HG03571 (cell line): ENCODE measurements around the gene STING1.
A peak's percentile ranks its signal among the peaks of the same experiment; 100 is the strongest.

ENCODE experiments used
- ATAC-seq: cut with Tn5 transposase; IDR thresholded peaks from one replicate; pipeline ENCODE4 v1.9.1; 2021; ENCODE audit not compliant: unreplicated experiment

The STING1 gene

DNA sequence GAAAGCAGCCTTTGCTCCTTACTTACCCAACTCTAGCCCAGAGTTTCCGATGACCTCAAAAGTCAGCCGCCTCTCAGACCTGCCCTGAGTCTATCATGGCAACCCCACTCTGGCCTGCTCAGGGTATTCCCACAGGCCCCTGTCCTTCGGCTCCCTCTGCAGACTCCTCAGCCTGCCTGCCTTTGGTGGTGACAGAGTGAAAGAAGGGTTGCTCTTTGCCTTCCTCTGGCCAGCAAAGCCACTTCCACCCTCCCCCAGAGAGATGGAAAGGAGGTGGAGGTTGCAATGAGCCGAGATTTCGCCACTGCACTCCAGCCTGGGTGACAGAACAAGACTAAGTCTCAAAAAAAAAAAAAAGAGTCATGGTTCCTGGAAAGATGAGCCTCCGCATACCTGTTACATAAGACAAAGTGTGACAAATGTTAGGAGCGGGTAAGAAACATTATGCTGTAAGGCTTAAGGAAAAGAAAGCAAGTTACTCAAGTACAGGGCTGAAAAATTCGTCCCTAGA, 14.1 kb downstream of the STING1 start:
- ATAC-seq: no peak

DNA sequence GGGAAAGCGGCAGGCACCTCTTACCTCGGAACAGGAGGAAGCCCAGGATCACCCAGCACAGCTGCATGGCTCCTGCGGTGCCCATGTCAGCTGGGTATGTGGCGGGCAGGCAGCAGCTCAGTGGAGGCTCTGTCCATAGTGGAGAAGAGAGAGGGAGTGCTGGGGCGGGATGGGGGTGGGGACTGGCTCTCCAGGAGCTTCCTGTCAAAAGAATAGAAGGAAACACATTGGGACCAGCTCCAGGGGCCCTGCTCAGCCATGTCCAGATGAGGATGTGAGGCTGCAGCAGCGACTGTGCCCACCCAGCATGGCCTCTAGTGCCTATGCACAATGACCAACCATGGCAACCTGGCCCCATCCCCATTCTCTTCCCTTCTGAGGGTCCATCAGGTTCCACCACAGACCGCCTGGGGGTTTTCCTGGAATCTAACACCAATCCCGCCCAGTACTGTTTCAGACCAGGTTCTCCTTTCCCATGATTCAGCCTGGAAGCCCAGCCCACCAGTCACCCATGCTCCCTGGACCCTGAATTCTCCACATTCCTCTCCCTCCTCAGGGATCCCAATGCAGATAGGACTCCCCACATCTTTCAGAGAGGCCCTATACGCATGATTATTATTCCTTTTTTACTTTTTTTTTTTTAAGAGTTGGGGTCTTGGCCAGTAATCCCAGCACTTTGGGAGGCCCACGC, 19.8 kb downstream of the STING1 start, which contains the start of gene ECSCR:
Gene ECSCR, minus strand, starts transcription at position 158 of the 691 bp plus-strand sequence. Its CDS starts 73 bp downstream, at position 85.
- no peak for ATAC-seq

DNA sequence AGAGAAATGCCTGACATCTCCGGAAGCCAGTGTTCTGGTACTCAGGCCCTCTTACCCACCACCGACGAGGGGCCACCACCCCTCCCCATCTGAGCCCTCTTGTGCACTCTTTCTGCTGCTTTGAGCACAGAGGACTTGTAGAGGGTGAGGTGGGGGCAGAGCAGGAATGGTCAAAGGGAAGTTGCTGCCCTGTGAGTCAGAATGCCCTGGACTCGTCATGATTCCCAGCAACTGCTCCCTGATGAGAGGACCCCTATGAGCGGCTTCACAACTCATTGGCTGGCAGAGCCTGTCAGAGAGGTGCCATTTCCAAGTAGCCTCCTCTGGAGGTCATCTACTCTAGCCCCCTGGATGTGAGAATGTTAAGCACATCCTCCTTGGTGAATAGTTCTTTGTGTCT, 20.9 kb downstream of the STING1 start:
- ATAC-seq: no peak

DNA sequence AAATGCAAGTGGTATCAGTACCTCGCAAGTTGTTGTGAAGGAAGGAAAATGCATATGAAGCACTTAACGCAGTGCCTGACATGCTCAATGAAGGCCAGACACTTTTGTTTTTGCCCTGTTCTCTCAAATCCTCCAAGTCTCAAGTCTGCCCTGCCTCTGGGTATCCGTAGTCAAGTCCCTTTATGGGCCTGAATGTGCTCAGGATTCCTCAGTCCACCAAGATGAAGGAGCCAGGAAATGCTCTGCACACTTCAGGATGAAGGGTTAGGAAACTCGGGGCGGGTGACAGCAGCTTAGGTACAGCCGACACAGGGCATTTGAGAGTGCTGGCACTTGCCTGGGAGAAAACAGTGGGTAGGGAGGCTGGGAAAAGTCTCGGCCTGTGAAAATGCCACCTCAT, 21.4 kb downstream of the STING1 start:
- ATAC-seq: no peak

DNA sequence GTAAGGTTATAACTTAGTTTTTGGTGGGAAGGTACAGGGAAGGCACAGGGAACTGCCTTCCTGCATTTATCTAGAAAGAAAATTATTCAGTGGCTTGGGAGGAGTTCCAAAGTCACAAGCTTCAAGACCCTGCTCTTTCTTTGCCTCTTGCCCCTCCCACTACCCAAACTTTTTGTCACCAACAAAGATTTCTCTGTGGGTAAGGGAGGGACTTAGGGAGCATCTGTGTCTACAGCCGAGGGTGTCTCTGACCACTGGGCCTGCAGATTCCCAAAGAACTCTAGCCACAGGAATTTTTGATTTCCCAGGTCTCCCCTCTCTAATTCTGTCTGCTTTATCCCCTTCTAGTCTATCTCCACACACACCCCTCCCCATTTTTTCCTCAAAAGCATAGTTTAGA, 22.1 kb downstream of the STING1 start:
- ATAC-seq: no peak

DNA sequence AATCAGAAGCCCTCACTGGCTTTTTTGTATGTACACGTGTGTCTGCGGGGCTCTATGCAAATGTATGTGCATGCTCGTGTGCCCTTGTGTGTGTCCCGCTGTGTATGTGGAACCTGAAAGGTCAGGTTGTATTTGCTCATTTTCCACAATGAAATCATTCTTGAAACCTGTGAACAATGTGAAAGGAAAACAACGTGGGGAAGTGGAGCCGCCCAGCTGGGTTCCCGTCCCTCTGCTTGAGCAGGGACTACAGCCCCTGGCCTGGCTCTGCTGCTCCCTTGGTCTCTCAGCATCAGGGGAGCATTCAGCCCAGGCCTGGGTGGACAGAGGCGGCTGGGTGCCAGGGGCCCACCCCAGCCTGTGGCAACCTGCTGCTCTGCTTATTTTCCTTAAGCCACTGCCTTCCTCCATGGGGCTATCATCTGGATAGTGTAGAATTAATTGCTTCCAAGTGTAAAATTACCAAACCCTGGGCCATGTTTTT, 23.1 kb downstream of the STING1 start:
- peak; percentile 13 for ATAC-seq

DNA sequence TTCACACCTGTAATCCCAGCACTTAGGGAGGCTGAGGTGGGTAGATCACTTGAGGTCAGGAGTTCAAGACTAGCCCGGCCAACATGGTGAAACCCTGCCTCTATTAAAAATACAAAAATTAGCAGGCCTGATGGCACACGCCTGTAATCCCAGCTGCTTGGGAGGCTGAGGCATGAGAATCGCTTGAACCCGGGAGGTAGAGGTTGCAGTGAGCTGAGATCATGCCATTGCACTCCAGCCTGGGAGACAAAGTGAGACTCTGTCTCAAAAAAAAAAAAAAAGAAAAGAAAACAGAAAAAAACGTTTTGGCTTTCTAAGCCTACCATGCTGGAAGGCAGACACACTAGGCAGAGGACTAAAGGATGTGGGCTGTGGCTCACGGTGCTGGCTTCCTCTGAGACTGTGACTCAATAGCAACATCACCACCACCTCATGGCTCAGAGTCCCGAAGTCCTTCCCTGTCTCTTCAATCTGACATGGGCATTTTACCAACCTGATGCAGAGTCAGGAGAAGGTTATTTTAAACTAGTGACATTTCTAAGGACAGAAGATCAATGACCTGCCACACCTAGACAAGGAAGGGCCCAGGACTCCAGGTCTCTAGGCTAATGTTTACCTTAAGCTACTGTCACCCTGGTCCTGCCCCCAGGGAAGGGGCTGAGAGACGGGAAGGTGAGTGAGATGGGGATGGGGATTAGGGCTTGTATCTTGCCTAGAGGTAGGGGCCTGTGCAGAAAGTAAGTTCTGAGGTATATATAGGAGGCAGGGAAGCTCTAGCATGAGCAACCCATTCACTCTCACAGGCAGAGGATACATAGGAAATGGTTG, 23.8 kb downstream of the STING1 start:
- peak; percentile 74 for ATAC-seq

DNA sequence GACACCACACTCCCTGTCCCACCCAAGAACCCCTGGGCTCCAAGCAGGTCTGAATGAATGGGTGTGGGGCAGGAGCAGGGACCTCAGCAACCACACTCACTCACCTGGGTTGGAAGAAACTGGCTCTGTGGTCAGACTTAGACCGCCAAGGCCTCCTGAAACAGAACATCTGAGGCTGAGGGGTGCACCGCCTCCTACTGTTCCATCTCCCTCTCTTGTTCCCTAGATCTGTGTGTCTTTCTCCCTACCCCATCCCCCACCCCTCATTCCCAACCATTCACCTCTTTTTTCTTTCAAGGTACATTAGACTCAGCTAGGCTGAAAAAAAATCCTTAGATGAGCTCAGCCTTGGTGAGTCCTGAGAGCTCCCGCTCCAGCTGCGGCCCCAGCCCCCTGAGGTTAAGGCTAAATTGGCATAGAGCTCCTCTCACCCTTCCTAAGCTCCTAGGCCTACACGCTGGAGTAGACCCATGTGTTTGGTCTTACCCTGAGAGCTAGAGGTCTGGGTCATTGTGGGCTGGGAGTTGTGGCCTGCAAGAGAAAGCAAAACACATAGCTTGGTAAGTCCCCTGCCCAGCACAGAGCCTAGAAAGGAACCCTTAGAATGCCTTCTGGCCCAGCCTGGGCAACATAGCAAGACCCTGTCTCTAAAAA, 24.8 kb downstream of the STING1 start:
- no peak for ATAC-seq

DNA sequence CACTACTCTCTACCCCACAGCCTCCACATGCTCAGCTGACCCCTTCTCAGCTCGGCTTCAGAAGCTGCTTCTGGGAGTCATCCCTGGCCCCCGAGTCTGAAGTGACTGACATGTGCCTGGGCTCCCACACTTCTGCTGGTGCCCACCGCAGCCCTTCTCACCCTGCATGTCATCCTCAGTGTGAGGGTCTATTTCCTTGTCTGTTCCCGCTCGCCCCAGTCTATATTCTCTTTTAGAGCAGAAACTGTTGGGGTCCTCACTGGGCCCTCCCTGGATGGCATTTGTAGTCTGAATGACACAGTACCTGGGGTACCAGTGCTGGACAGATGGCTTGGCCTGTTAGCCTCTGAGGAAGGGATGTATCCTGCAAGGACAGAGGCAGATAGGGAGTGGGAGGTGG, 25.3 kb downstream of the STING1 start:
- no peak for ATAC-seq

DNA sequence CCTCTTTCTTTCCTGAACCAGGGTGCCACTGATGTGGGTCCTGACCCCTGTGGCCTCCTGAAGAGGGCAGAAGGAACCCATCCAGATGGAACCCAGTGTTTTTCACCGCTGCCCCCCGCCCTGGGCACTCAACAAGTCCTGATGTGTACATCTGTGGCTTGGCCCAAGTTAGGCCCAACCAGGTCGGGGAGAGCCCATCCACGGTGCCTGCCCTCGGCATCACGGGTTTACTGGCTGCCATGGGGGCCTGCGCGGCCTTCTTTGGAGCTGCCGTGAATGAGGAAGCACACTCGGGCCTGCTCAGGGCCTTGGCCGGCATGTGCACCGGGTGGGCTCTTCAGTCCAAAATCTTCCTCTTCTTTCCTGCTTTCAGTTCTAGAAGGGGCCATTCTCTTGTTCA, 25.8 kb downstream of the STING1 start:
- ATAC-seq: no peak

DNA sequence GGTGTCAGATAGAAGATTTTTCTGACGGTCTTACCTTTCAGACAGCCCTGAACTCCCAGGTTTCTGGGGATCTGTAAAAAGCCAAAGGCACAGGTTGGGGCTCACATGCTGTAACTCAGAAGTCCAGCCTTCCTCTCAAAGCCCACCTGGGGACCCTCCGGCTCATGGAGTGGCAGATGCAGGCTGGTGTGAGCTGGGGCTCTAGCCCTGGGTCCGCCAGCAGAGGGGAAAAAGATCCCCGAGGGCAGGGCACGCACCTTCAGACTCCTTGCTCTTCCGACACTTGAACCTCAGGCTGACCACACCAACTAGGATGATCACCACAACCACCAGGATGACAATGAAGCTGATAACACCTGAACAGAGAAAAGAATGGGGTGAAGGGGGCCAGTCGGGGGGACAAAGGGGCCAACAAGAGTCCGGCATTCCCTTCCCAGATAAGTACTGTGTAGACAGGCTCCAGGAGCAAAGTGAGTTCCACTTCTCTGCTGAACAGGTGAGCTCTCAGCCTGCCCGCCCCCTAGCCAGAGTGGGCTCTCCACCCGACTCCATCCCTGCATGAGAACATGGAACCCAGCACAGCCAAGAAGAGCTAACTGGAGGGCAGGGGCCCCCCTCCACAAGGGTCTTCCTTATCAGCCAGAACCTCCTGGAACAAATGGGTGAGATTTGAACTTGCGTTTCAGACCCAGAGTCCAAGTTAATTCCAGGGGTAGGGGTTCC, 27.8 kb downstream of the STING1 start:
- no peak for ATAC-seq

DNA sequence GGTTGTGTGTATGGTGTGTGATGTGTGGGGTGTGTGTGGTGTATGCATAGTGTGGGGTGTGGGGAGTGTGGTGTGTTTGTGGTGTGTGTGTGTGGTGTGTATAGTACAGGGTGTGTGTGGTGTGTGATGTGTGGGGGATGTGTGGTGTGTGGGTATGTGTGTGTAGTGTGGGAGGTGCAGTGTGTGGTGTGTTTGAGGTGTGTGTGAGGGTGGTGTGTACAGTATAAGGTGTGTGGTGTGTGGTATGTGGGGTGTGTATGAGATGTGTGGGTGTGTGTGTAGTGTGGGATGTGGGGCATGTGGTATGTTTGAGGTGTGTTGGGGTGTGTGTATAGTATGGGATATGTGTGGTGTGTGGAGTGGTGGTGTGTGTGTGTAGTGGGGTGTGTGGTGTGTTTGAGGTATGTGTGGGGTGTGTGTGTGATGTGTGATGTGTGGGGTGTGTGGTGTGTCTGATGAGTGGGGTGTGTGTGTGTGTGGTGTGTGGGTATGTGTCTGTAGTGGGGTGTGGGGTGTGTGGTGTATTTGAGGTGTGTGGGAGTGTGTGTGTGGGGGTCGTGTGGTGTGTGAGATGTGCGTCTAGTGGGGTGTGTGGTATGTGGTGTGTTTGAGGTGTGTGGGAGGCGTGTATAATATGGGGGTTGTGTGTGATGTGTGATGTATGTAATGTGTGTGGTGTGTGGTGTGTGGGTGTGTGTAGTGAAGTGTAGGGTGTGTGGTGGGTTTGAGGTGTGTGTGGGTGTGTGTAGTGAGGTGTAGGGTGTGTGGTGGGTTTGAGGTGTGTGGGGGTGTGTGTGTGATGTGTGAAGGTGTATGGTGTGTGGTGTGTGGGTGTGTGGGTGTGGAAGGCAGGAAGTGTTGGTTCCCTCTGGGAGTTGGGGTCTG, 28.6 kb downstream of the STING1 start:
- ATAC-seq: no peak

DNA sequence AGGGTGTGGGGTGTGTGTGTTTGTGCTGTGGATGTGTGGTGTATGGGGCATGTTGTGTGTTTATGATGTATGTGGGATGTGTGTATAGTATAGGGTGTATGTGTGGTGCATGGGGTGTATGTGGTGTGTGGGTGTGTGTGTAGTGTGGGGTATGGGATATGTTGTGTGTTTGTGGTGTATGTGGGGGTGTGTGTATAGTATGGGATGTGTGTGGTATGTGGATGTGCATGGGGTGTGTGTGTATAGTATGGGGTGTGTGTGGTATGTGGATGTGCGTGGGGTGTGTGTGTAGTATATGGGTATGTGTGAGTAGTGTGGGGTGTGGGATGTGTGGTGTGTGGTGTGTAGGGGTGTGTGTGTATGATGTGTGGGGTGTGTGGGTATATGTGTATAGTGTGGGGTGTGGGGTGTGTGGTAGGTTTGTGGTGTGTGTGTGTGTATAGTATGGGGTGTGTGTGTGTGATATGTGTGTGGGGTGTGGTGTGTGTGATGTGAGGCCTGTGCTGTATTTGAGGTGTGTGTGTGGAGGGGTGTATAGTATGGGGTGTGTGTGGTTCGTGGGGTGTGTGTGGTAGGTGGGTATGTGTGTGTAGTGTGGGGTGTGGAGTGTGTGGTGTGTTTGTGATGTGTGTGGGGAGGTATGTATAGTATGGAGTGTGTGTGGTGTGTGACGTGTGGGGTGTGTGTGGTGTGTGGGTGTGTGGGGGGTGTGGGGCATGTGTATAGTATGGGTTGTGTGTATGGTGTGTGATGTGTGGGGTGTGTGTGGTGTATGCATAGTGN, 30.5 kb downstream of the STING1 start:
- no peak for ATAC-seq

DNA sequence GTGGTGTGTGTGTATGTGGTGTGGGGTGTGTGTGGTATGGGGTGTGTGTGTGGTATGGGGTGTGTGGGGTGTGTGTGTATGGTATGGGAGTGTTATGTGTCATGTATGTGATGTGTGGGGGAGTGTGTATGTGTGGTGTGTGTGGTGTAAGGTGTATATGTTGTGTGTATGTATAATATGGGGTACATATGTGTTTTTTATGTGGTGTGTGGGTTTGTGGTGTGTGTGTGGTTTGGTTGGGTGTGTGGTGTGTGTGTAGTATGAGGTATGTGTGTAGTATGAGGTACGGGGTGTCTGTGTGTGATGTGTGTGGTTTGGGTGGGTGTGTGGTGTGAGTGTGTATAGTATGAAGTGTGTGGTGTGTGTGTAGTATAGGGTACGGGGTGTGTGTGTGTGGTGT, 31.4 kb downstream of the STING1 start:
- ATAC-seq: no peak

DNA sequence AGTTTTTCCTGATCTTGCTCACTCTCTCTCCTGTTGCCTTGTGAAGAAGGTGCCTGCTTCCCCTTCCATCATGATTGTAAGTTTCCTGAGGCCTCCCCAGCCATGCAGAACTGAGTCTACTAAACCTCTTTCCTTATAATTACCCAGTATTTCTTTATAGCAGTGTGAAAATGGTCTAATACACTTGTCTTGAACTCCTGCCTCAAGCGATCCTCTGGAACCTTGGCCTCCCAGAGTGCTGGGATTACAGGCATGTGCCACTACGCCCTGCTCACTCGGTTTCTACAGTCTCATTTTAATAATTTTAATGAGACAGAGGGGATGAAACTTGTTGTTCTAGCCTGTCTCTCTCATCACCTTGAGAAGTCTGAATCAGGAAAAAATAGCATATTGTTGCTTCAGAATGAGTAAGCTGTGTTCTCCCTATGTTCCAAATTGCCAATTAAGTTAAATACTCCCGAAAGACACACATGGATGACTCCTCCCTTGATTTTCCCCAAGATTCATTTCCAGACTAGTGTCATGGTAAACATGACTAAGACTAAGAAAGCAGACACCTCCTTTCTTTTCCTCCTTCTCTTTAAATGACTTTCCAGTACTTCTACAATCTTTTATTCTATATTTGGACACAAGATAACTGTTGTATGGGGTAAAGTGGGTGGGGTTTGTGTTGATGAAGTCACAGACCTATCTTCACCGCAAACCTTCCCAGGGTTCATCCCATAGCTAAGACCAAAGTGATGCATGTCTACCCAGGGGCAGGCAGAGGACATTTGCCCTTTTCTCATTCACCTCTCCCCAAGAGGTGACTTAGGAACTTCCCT, 35.4 kb downstream of the STING1 start:
- ATAC-seq: no peak

DNA sequence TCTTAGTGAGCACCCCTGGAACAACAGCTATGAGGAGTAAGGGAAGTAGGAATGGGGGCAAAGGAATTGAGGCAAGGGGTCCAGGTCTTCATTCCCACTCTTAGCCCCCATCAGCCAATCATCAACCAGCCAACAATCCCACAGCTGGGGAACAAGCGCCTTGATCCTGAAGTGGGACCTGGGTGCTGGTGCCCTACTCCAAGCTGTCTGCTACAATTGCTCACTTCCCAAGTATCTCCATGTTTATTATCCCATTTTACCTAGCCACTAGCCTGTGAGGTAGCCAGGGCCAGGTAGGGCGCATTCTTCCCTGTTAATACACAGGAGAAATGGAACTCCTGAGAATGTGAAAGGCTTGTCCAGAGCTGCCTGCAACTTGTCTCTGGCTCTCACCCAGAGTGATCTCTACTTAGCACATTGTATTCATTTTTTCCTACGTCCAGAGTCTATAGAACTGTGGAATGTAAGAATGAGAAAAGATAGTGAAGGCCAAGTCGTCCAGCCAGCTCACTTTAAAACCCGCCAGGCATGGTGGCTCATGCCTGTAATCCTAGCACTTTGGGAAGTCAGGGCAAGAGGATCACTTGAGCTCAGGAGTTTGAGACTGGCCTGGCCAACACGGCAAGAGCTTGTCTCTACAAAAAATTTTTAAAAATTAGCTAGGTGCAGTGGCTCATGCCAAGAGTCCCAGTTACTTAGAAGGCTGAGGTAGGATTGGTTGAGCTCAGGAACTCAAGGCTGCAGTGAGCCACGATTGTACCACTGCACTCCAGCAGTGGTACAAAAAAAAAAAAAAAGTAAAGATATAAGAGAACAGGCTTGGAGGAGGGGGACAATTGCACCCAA, 37.0 kb downstream of the STING1 start:
- no peak for ATAC-seq

DNA sequence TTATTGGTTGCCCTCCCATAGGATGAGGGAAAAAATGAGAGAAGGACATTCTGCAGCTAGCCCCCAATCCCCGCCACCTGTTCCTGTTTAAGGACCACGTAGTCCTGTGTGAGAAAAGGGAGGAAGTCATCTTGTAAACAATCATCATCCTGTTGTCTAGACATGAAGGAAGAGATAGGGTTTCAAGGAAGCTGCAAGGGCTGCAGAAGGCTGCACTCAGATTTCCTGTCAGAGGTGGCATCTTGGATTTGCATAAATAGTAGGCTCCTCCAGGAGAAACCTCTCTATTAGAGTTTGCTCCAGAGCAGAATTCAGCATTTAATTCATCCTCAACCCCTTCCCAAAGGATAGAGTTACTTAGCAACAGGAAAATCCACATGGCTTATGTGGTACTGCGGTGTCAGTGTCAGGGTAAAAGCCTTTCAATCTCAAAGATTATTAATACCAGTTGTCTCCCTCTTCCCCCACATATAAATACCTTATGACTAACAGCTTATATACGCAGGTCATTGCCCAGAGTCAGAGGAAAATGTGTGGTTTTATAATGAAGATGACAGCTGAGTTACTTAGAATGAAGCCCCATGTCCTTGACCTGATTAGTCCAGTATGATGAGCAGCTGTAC, 38.6 kb downstream of the STING1 start:
- no peak for ATAC-seq
